Memory B cell (primary cell): ENCODE results near the gene PABPC1L.

Experiments used
- ATAC-seq: fragments of 150-1000 bp; cut with Tn5 transposase; 2 replicates; pipeline ENCODE4 v1.10.0; 2021; ENCODE audit warnings: low read depth, mild to moderate bottlenecking, moderate library complexity
- DNase-seq, 2 donors: peaks; one replicate each; pipeline ENCODE4 v3.0.0; 2022; ENCODE audit warnings: low spot score in 2 of 2
- H3K27ac Mint-ChIP-seq: one replicate; pipeline ENCODE4 v1.8.0; 2022; ENCODE audit warnings: mild to moderate bottlenecking, moderate library complexity, mixed read lengths
- H3K27me3 Mint-ChIP-seq: one replicate; pipeline ENCODE4 v1.8.0; 2022; ENCODE audit warnings: mixed read lengths
- H3K36me3 Mint-ChIP-seq: one replicate; pipeline ENCODE4 v1.8.0; 2022; ENCODE audit warnings: mild to moderate bottlenecking, mixed read lengths
- H3K4me1 Mint-ChIP-seq: one replicate; pipeline ENCODE4 v1.8.0; 2022; ENCODE audit warnings: mixed read lengths
- H3K4me3 Mint-ChIP-seq: one replicate; pipeline ENCODE4 v1.8.0; 2022; ENCODE audit warnings: mild to moderate bottlenecking, moderate library complexity, mixed read lengths
- H3K9me3 Mint-ChIP-seq: one replicate; pipeline ENCODE4 v1.8.0; 2022; ENCODE audit warnings: mixed read lengths

The PABPC1L gene

DNA sequence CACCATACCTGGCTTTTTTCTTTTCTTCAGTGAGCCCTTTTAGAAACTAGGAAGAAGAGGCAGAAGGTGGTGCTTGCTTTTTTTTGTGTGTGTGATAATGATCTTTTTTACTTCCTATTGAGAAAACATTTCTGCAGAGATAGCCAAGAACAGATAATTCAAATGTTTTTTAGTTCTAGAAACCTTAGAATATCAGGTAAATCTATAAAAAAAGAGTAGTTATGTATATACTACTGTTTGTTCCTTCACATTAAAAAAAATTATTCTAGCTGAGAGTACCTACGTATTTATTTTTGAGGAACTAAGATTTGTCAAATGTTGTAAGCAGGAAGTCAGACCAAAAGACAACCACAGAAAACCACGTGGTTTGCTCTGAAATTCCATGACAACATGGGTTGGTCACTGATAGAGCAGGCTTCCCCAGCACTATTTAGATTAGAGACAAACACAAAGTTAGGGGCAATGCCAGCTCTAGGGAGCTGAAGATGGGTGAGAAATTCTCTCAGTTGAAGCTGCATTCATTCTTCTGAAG, 69.3 kb downstream of the PABPC1L start:
- ATAC-seq (peak; percentile 97), DNase-seq (peak; percentile 41 to 69)
- peak overlapping the region; percentile 99 for H3K27ac Mint-ChIP-seq
- no peaks in the 10 kb centered on the region for H3K9me3 Mint-ChIP-seq
- H3K27me3 Mint-ChIP-seq = no peaks in the 10 kb centered on the region
- H3K36me3 Mint-ChIP-seq = peaks cover 53% of the 10 kb centered on the region
- peaks cover 37% of the 10 kb centered on the region for H3K4me1 Mint-ChIP-seq
- peak overlapping the region; percentile 70 for H3K4me3 Mint-ChIP-seq

DNA sequence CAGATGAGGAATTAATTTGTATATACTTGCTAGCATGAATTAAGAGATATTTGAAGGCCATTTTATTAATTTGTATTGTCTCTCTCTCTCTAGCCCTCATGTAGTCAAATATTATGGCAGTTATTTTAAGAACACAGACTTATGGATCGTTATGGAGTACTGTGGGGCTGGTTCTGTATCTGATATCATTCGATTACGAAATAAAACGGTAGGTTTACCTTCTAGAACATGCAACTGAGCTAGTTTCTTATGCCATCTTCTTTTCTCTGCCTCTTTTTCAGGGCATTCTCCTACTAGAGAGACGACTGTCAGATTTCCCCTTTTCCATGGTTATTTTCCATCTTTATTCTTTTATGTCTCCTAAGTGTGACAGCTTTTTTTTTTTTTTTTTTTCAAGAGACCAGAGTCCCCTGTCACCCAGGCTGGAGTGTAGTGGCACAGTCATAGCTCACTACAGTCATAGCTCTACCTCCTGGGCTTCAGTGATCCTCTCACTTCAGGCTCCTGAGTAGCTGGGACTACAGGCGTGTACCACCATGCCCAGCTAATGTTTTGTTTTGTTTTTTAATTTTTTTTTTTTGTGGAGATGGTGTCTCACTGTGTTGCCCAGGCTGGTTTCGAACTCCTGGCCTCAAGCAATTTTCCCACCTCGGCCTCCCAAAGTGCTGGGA, 72.0 kb downstream of the PABPC1L start:
- no peak for DNase-seq
- Mint-ChIP-seq H3K27ac (peak overlapping the region; percentile 99), H3K9me3 (no peaks in the 10 kb centered on the region), H3K4me3 (no peak overlapping the region), H3K36me3 (peaks cover 34% of the 10 kb centered on the region), H3K4me1 (peaks cover 41% of the 10 kb centered on the region), H3K27me3 (no peaks in the 10 kb centered on the region)
- ATAC-seq = no peak

DNA sequence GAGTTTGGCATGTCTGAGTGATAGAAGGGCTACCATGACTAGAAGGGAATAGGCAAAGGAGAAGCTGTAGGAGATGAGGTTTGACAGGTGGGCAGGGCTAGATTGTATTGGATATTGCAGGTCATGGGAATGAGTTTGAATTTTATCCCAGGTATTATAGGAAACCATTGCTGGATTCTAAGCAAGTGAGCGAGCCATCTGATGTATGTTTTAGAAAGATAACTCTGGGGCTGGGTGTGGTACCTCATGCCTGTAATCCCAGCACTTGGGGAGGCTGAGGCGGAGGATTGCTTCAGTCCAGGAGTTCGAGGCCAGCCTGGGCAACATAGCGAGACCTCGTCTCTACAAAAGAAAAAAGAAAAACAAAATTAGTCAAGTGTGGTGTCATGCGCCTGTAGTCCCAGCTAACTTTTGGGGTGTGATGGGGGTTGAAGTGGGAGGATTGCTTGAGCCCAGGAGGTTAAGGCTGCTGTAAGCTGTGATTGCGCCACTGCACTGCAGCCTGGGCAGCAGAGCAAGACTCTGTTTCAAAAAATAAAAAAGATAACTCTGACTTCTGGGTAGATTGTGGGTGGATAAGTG, 73.3 kb downstream of the PABPC1L start:
- H3K27me3 Mint-ChIP-seq = no peaks in the 10 kb centered on the region
- H3K36me3 Mint-ChIP-seq = peaks cover 33% of the 10 kb centered on the region
- peak overlapping the region; percentile 99 for H3K27ac Mint-ChIP-seq
- no peaks in the 10 kb centered on the region for H3K9me3 Mint-ChIP-seq
- H3K4me1 Mint-ChIP-seq = peaks cover 34% of the 10 kb centered on the region
- DNase-seq (no peak), ATAC-seq (no peak)
- no peak overlapping the region for H3K4me3 Mint-ChIP-seq

DNA sequence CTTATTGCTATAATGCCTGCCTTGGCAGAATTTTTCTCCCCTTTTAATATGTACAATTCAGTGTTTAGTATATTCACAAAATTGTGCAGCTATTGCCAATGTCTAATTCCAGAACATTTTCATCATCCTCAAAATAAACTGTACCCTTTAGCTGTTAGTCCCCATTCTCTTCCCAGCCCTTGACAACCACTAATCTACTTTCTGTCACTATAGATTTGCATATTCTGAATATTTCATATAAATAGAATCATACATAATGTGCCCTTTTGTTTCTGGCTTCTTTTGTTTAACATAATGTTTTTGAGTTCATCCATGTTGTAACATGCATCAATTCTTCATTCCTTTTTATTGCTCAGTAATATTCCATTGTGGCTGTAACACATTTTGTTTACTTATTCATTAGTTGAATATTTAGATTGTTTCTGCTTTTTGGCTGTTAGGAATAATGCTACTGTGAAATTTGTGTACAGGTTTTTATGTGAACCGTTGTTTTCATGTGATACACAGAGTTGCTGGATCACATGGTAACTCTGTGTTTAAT, 78.8 kb downstream of the PABPC1L start:
- ATAC-seq = no peak
- H3K36me3 Mint-ChIP-seq = peaks cover 26% of the 10 kb centered on the region
- no peak overlapping the region for H3K4me3 Mint-ChIP-seq
- H3K4me1 Mint-ChIP-seq = peaks cover 31% of the 10 kb centered on the region
- H3K9me3 Mint-ChIP-seq = no peaks in the 10 kb centered on the region
- no peaks in the 10 kb centered on the region for H3K27me3 Mint-ChIP-seq
- H3K27ac Mint-ChIP-seq = peak overlapping the region; percentile 77
- no peak for DNase-seq
